K562 (cell line): Measurements from ENCODE around the gene DDX41. TPM values are rescaled to one million over a fixed set of nuclear protein-coding genes. Genes with fewer than 3 reads are reported as not detected.
A peak's percentile ranks its signal among the peaks of the same experiment; 100 is the strongest.

Experiments
- BCOR ChIP-seq: fragments of 450-650 bp; IDR thresholded peaks from 2 replicates; pipeline ENCODE4 v1.6.1; 2016
- CBX3 ChIP-seq, 2 experiments: IDR thresholded peaks; 1 replicate in 1 of 2; 2 replicates in 1 of 2; pipeline ENCODE4 v1.6.1; 2012; ENCODE audit warnings: inconsistent platforms in 2 of 2, low read length in 2 of 2, borderline replicate concordance in 1 of 2, control low read depth in 1 of 2
- CSDE1 ChIP-seq, 2 experiments: fragments of 450-650 bp; IDR thresholded peaks; 2 replicates each; pipeline ENCODE4 v1.6.1; 2016; ENCODE audit warnings: mild to moderate bottlenecking in 1 of 2
- CXXC5 ChIP-seq: fragments of 250-450 bp; sonication (Bioruptor Pico); IDR thresholded peaks from 2 replicates; pipeline ENCODE4 v1.8.0; 2022; ENCODE audit warnings: inconsistent platforms, mild to moderate bottlenecking, moderate library complexity
- DACH1 ChIP-seq: fragments of 450-650 bp; IDR thresholded peaks from 2 replicates; pipeline ENCODE4 v1.6.1; 2018; ENCODE audit not compliant: partially characterized antibody
- HDAC1 ChIP-seq, 2 experiments: fragments of 450-650 bp; IDR thresholded peaks; 2 replicates each; pipeline ENCODE4 v1.6.1; 2016 to 2017; ENCODE audit warnings: inconsistent platforms in 1 of 2, mild to moderate bottlenecking in 1 of 2, moderate library complexity in 1 of 2
- SMARCA5 ChIP-seq: fragments of 450-650 bp; IDR thresholded peaks from 2 replicates; pipeline ENCODE4 v1.6.1; 2016
- U2AF2 ChIP-seq: fragments of 200-400 bp; formaldehyde crosslinking; optimal IDR thresholded peaks from 2 replicates; pipeline ENCODE3; 2017; ENCODE audit warnings: low read depth, mild to moderate bottlenecking, low read length
- ZFX ChIP-seq: sonication (generic); formaldehyde crosslinking; IDR thresholded peaks from 2 replicates; pipeline ENCODE4 v1.8.0; 2022; ENCODE audit warnings: mild to moderate bottlenecking, missing genetic modification reagents, moderate library complexity
- ZNF146 ChIP-seq: IDR thresholded peaks from one replicate; pipeline ENCODE4 v1.6.1; 2018; ENCODE audit warnings: missing compliant biosample characterization; ENCODE audit not compliant: unreplicated experiment
- ZNF174 ChIP-seq: fragments of 250-450 bp; sonication (Bioruptor Pico); IDR thresholded peaks from 2 replicates; pipeline ENCODE4 v1.4.0; 2020; ENCODE audit warnings: mild to moderate bottlenecking
- ZNF507 ChIP-seq: conservative IDR thresholded peaks from 2 replicates; pipeline ENCODE4 v1.6.1; 2017; ENCODE audit warnings: missing genetic modification characterization, missing compliant biosample characterization
- polyA plus RNA-seq, 8 experiments: library from polyadenylated mRNA; depleted of rRNA in 4 of 8; stranded (reverse) in 5 of 8; unstranded in 3 of 8; fragments of >200 nt; fragmentation: Nextera tagmentation in 2 of 8; fragmentation: Illumina TruSeq in 1 of 8; extraction: Ambion mirVana in 2 of 8; extraction: Trizol in 1 of 8; gene quantifications; 2 replicates each; pipeline versions ENCODE4 v1.2.1 to v1.2.3, GENCODE V29; 2011 to 2014; ENCODE audit warnings: inconsistent platforms in 1 of 8, missing spikeins in 1 of 8
- total RNA-seq, 7 experiments: library from RNA; depleted of rRNA in 6 of 7; stranded (reverse); fragments of >200 nt in 6 of 7; fragmentation: Illumina TruSeq in 2 of 7; extraction: Trizol in 2 of 7; gene quantifications; 2 replicates each; pipeline versions ENCODE4 v1.2.1 to v1.2.3, GENCODE V29; 2011 to 2021; ENCODE audit warnings: low replicate concordance in 1 of 7
- TF ChIP-seq, protein P1 (sequence below): fragments of 450-650 bp; IDR thresholded peaks from 2 replicates; pipeline ENCODE4 v1.6.1; 2016
- TF ChIP-seq, protein P2 (sequence below): sonication (generic); formaldehyde crosslinking; IDR thresholded peaks from 2 replicates; pipeline ENCODE4 v1.8.1; 2023; ENCODE audit warnings: mild to moderate bottlenecking, missing genetic modification reagents
- TF ChIP-seq, protein P3 (sequence below), 2 experiments: fragments of 450-650 bp; conservative IDR thresholded peaks; 2 replicates each; pipeline ENCODE4 v1.6.1; 2017; ENCODE audit warnings: mild to moderate bottlenecking in 2 of 2, moderate library complexity in 2 of 2
- TF ChIP-seq, protein P4 (sequence below): sonication (generic); formaldehyde crosslinking; IDR thresholded peaks from 2 replicates; pipeline ENCODE4 v1.9.0; 2022; ENCODE audit warnings: mild to moderate bottlenecking, missing genetic modification reagents

DDX41 gene
- total and polyA plus RNA-seq, 9 of the 15 experiments (the other 6 are each of a cell fraction or from before 2014, with no cell fraction given), result 38.2 to 284 (median 116) TPM

DNA sequence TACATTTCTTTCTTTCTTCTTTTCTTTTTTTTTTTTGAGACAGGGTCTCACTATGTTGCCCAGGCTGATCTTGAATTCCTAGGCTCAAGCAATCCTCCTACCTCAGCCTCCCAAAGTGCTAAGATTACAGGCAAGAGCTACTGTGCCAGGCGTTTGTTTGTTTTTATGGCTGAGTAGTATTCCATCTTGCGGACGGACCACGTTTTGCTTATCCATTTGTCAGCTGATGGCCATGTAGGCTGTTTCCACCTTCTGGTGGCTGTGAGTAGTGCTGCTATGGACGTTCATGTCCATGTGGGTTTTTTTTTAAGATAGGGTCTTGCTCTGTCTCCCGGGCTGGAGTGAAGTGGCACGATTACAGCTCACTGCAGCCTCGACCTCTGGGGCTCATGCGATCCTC is 9.6 kb downstream of the DDX41 start (continued):
- TF ChIP-seq DACH1, result peak; percentile 82
- peak; percentile 81 for TF ChIP-seq SMARCA5
- TF ChIP-seq CBX3 (IDR thresholded peaks at IDR 0.05; ENCODE audit: borderline replicate concordance in 1 of 2, low read length in 2 of 2), result peak in 1 of 2 experiments; percentile 29; a peak in 1 of 3 replicates
- TF ChIP-seq ZNF507 (tag), result no peak
- TF ChIP-seq, protein P1, sequence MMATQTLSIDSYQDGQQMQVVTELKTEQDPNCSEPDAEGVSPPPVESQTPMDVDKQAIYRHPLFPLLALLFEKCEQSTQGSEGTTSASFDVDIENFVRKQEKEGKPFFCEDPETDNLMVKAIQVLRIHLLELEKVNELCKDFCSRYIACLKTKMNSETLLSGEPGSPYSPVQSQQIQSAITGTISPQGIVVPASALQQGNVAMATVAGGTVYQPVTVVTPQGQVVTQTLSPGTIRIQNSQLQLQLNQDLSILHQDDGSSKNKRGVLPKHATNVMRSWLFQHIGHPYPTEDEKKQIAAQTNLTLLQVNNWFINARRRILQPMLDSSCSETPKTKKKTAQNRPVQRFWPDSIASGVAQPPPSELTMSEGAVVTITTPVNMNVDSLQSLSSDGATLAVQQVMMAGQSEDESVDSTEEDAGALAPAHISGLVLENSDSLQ, result peak; percentile 35; the same call in 1 of the 2 replicates
- TF ChIP-seq CSDE1 (IDR thresholded peaks at IDR 0.05), result 0 out of 4 replicates have a peak, but pooled peaks of 1 of the 2 experiments have one; percentile 30
- peak; percentile 70 for TF ChIP-seq BCOR
- TF ChIP-seq CXXC5, result peak; percentile 27; the same call in 1 of the 2 replicates
- peak; percentile 98 for TF ChIP-seq ZNF146 (CRISPR knock-in tag)
- no peak for TF ChIP-seq ZFX (CRISPR knock-in tag)
- TF ChIP-seq HDAC1 (IDR thresholded peaks at IDR 0.05), result peak in 1 of 2 experiments; percentile 24; a peak in 1 of 4 replicates
- TF ChIP-seq, protein P2, sequence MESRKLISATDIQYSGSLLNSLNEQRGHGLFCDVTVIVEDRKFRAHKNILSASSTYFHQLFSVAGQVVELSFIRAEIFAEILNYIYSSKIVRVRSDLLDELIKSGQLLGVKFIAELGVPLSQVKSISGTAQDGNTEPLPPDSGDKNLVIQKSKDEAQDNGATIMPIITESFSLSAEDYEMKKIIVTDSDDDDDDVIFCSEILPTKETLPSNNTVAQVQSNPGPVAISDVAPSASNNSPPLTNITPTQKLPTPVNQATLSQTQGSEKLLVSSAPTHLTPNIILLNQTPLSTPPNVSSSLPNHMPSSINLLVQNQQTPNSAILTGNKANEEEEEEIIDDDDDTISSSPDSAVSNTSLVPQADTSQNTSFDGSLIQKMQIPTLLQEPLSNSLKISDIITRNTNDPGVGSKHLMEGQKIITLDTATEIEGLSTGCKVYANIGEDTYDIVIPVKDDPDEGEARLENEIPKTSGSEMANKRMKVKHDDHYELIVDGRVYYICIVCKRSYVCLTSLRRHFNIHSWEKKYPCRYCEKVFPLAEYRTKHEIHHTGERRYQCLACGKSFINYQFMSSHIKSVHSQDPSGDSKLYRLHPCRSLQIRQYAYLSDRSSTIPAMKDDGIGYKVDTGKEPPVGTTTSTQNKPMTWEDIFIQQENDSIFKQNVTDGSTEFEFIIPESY (CRISPR knock-in tag), result peak; percentile 78
- TF ChIP-seq ZNF174 (CRISPR knock-in tag), result no peak
- TF ChIP-seq, protein P3, sequence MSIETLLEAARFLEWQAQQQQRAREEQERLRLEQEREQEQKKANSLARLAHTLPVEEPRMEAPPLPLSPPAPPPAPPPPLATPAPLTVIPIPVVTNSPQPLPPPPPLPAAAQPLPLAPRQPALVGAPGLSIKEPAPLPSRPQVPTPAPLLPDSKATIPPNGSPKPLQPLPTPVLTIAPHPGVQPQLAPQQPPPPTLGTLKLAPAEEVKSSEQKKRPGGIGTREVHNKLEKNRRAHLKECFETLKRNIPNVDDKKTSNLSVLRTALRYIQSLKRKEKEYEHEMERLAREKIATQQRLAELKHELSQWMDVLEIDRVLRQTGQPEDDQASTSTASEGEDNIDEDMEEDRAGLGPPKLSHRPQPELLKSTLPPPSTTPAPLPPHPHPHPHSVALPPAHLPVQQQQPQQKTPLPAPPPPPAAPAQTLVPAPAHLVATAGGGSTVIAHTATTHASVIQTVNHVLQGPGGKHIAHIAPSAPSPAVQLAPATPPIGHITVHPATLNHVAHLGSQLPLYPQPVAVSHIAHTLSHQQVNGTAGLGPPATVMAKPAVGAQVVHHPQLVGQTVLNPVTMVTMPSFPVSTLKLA (conservative IDR thresholded peaks at IDR 0.05), result 0 out of 4 replicates have a peak, but pooled peaks have one; percentile 29 to 34
- TF ChIP-seq, protein P4, sequence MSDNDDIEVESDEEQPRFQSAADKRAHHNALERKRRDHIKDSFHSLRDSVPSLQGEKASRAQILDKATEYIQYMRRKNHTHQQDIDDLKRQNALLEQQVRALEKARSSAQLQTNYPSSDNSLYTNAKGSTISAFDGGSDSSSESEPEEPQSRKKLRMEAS (CRISPR knock-in tag), result 0 out of 2 replicates have a peak, but pooled peaks have one; percentile 18
- no peak for TF ChIP-seq U2AF2
